IPS-18c (cell line): ENCODE results near the gene PAPSS2.

Experiments used
- H3K4me3 ChIP-seq: 2 replicates; pipeline ENCODE4 v1.7.0; 2013; ENCODE audit warnings: low read depth, mild to moderate bottlenecking, low read length, moderate library complexity; ENCODE audit not compliant: insufficient read depth
- H3K9me3 ChIP-seq: one replicate; pipeline ENCODE4 v1.6.1; 2013; ENCODE audit warnings: mild to moderate bottlenecking, low read length, moderate library complexity; ENCODE audit not compliant: control insufficient read depth, insufficient read depth

Gene PAPSS2

DNA sequence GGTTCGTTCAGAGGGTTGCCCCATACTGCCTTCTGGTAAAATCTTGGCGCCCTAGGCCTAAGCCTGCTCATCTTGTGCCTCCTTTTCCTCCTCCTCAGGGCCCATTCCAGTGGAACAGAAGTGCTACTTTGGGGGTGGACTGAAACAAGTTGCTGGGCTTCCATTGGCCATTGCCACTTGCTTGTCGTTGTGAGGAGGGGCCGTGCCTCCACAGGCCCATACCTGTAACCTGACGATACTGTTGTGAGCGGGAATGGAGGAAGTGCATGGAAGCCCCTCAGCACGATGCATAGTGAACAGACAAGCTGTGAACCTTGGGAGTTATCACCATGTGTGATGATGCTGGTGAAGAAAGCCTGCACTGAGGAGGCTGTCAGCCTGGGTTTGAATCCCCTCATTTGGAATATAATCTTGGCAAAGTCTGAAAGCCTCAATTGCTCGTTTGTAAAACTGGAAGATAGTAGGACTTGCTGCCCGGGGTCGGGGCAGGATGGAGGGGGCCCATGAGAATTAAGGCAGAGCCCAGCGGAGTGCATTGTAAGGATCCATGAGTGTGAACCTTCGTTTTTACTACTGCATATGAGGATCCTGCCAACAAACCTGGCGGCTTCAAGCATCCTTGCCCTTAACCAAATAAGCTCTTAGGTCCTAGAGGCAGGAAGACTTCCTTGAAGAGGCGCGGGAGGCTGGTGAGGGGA is 671 bp upstream of the PAPSS2 start:
- peak overlapping the region; percentile 86 for H3K4me3 ChIP-seq
- H3K9me3 ChIP-seq, result no peaks in the 10 kb centered on the region

DNA sequence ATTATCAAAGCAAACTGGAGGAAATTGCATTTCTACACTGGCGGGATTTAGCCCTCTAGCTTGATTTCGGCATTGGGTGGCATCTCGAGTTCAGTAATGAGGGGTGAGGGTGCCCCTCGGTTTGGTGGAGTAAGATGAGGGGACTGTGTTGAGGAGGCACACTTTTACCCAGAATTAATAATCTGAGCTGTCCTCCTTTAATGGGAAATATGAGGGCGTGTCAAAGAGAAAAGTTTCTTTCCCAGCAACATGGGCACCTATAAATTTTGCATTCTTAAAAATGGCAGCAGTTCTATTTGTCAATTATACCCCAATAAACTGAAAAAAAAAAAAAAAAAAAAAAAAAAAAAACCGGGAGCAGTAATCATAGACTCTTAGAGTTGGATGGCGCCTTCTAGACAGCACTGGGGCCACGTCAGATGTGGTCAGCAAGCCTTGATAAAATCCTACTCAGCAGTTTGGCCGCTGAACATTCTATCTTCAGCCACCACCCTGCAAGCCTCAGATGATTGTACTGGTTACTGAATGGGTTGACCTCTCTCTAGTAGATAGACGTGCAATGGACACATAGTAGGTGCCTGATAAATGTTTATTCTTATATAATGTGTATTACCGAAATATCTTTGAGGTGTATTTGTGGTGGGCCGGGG is 931 bp downstream of the PAPSS2 start:
- no peaks in the 10 kb centered on the region for H3K9me3 ChIP-seq
- H3K4me3 ChIP-seq, result peak overlapping the region; percentile 86

DNA sequence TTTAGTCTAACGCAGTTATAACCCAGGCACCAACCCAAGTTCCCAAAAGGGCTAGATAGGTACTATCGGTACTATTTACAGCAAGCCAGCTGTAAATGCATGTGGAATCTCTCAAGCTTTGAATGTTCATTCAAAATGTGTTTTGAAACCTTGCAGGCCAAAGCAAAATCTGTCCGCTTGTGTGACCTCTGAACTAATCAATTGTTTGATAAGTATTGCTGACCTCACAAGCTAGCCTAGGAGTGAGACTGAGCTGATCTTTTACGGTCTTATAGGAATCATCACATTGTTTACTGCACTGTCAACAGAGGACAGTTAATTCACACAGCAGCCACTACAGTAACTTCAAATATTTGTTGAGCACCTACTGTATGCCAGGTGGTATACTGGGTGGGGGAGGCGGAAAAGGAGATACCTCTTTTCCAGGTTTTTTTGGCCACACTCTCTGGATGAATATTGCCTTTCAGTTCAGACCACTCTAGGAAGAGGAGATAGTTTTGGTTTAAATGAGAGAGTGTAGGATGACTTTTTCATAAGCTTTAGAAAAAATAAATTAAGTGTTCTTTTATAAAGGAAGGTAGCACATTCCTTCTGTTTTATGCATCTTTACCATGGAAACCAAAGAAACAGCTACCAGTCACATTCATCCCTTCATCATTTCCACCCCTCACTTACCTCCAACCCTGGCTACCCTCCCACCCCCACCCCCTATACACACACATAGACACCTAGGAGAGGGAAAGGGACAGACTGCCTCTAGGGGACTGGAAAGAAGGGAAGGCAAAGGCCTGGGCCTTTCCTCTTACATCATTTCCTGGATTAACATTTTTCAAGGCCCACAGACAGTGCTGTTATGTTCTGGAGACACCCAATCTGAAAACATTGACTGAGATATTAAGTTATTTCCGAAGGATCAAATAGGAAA is 2.4 kb downstream of the PAPSS2 start:
- H3K9me3 ChIP-seq, result no peaks in the 10 kb centered on the region
- no peak overlapping the region; the same call in 1 of the 2 replicates for H3K4me3 ChIP-seq

DNA sequence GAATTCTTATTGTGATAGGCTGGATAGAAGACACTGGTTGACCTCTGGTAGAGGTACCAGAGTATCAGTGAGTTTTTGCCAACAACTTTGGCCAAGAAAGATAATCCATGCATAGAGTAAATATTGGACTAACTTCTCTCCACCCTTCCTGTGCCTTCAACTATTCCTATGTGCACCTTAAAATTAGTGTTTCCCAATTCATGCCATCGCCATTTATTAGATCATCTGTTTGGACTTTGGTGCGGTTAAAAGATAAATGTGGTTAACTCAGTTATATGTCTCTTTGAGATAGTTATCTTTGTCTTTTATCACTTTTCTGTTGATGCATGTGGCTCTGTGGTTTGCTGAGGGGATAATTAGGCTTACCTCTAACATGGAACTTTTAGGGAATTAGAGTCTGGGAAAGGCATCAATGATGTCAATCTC is 4.6 kb downstream of the PAPSS2 start:
- Histone ChIP-seq H3K4me3 (no peak overlapping the region), H3K9me3 (no peaks in the 10 kb centered on the region)

DNA sequence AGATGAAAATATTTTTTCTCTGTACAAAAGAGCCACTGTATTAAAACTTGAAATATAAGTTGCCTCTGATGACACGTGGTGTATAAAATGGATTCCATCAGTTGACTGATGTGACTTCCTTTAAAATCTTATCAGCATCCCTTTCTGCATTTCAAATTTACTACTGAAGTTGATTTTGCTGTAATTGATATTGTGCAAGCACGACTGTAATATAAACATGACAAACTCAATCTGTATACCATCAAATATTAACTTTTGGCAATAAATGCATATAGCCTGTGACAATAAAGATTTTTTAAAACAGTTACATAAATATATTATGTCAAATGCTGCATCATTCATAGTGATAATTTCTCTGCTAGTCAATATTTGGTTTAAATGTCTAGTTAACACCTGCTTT is 7.8 kb downstream of the PAPSS2 start:
- no peak overlapping the region for H3K4me3 ChIP-seq
- H3K9me3 ChIP-seq, result no peaks in the 10 kb centered on the region

DNA sequence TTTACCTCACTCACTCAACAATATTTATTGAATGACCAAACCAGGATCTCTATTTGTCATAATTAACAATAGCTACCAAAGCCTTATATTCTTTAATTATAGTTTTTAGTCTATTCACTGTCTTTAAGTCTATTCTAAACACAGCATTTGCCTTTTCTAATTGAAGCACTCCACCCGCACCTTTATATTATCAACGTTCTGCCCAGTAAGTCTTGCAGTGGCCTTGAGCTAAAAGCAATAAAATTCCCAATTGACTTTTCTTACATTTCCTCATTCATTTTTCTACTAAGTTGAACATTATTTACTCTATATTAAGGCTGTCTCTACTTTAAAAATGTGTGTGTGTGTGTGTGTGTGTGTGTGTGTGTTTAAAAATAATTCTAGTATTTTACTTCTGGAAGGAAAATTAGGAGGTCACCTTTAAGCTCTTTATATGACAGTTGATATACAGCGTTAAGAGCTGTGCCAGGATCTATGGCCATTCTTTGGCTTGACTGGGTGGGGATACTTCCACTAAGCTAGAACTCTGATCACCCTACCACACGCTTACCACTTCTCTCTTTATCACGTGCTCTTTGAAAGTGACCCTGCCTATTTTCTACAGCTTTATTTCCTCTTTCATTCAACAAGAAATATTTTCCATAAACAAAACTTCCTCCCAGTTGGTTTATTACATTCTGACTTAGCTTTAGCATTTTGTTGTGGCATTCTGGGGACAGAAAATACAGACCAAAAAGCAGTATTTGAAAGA is 8.8 kb downstream of the PAPSS2 start:
- Histone ChIP-seq H3K9me3 (no peaks in the 10 kb centered on the region), H3K4me3 (no peak overlapping the region)

DNA sequence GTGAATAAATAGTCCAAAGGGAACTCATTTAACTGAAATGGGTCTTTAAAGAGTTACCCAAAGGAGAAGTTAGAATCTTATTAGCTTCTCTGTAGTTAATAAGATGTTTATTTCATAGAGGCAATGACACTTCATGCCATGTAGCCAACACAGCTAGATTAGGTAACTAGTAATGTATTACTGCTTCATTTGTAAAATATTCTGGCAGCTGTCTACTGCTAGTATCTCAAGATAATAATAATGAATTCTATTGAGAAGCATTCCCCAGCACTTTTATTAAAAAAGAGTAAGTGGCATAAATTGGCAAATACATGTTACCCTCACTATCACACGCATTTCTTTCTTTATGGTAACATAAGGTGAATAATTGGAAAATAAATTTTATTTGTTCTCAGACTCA is 10.1 kb downstream of the PAPSS2 start:
- Histone ChIP-seq H3K9me3 (no peaks in the 10 kb centered on the region), H3K4me3 (no peak overlapping the region)

DNA sequence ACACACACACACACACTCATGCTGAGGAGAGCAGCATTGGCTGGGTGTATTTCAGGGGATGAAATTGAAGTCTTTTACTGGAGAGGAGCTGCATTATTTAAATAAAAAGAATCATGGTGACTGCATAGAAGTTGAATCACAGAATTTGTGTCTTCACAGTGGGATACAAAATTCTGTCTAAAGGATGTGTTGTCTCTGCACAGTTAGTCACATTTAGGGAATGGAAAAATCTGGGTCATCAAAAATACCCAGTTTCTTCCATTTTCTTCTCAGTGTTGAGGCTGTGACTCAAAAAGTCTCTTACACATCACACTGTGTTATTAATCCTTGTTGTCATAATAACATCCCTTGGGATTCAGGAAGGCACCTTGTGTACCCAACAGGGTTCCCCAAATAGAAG is 10.9 kb downstream of the PAPSS2 start:
- H3K4me3 ChIP-seq, result no peak overlapping the region
- no peaks in the 10 kb centered on the region for H3K9me3 ChIP-seq

DNA sequence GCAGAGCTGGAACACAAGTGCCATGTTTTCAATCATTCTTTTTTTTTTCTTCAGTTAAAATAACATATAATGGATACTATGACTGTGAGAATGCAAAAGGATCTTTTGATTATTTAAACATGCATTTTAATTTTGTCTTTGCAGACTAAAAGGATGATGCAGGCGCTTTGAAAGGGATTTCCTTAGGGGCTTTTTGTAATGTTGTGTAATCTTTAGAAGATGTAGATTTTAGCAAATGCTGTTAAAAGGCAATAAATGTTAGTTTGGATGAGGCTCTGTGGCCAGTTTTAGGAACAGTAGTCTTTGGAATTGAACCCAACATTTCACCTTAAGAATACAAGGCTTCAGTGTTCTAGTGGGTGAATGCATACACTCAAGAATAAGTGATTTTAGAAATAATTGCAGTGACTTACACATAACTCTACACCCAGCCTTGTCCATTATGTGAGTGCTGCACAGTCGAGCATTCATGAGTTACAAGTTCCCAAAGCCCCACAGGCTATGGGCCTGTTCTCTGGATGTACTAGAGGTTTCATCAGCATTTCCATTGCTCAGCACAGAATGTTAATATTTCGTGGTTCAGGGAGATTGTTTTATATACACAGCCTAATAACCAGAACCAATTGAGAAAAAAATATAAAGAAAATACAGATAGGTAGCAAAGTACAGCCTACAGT is 11.6 kb downstream of the PAPSS2 start:
- no peak overlapping the region for H3K4me3 ChIP-seq

DNA sequence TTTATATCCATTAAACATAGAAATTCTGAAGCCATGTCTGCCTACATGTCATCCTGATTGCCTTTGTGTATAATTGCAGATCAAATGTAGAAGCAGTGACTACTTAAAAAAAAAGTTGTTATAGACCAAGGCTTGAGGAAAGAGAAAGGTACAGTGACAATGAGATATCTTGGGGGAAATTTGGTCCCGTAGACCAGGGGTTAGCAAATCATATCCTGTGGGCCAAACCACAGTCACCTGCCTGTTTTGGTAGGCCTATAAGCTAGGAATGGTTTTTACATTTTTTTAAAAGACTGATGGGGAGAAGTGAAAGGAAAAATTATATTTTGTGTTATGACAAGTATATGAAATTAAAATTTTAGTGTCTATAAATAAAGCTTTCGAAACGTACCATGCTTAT is 12.9 kb downstream of the PAPSS2 start:
- no peaks in the 10 kb centered on the region for H3K9me3 ChIP-seq

More for the DNA sequence above, 11.6 kb downstream of the PAPSS2 start:
- H3K9me3 ChIP-seq, result no peaks in the 10 kb centered on the region

DNA sequence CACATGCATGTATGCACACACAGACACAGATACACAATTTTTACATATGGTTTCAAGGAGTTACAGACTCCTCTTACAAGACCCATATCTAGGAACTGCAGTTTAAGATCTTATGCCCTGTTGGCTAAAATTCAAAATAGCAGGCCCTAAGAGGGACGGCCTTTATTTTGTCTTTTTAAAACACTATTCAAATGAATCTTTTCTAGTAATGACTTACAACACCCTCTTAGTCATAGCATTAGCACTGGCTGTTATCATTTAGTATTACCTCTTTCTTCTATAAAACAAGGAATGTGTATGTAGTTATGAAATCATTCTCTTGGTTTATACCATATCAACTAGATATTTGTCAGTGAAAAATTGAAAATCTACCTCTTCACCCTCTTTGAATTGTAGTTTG is 15.3 kb downstream of the PAPSS2 start:
- Histone ChIP-seq H3K9me3 (no peaks in the 10 kb centered on the region), H3K4me3 (no peak overlapping the region)

More for the DNA sequence above, 12.9 kb downstream of the PAPSS2 start:
- no peak overlapping the region for H3K4me3 ChIP-seq

DNA sequence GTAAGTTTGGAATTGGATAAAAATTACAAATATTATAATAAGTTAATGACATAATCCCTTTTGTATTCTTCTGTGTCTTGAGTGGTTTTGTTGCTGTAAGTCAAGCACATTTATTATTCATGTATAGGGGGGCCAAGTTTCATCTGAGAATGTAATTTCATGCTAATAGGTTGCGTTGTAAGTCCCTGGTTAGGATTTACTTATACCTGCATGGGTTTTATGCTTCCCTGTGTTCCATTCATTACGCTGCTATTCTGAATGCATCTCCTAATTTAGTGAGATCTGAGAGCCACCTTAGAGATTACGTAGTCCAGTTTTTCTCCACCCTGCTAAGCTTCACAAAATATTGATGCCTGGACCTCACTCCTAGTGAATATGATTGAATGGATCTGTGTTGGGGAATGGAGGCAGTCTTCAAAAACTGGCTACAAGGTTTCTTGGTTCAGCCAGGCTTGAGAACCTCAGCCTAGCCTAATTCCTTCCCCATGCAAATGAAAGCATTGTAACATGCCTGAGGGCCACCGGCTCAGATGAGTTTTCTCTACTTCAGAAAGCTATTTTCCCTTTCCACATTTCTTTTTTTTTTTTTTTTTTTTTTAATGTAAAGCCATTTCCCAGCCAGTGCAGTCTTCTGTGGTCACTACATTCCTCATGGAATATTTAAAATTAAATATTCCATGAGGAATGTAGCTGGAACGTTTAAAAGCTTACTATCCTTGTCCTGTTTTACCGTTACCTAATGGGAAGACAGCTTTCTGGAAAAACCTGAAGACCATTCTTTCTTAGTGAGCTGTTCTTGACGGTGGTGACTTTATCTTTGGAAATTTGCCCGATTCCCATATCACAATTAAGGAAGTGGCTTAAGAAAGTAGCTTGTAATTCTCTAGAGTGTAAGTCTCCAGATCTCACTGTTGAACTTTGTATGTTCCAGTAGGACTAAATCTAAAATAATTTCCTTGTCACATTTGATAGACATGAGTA is 16.0 kb downstream of the PAPSS2 start:
- Histone ChIP-seq H3K4me3 (no peak overlapping the region), H3K9me3 (no peaks in the 10 kb centered on the region)

DNA sequence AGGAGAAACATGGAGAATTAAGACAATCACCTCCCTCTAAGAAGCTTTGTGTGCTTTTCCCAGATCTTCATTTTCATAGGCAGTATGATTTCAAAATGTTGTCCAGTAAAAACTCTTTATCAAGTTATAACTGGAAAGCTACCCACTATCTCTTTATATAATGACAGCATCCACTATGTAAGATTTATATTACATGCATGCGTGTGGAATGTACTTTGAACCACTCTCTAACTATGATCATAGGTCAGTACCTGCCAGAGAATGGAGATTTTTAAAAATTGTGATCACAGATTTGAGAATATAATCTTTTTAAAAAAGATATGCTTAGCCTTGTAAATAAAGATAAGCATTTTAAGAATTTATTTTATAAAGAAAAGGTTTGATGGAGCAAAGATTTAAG is 17.9 kb downstream of the PAPSS2 start:
- H3K9me3 ChIP-seq, result no peaks in the 10 kb centered on the region

DNA sequence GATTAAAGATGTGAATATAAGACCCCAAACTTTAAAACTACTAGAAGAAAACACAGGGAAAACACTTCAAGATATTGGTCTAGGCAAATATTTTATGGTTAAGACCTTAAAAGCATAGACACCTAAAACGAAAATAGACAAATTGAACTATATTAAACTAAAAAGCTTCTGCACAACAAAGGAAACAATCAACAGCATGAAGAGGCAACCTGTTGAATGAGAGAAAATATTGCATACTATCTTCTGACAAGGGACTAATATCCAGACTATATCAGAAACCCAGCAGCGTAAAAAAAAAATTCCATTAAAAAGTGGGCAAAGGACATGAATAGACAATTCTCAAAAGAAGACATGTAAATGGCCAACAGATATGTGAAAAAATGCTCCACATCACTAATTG is 18.6 kb downstream of the PAPSS2 start:
- no peak overlapping the region for H3K4me3 ChIP-seq
- no peaks in the 10 kb centered on the region for H3K9me3 ChIP-seq

More for the DNA sequence above, 17.9 kb downstream of the PAPSS2 start:
- no peak overlapping the region for H3K4me3 ChIP-seq

DNA sequence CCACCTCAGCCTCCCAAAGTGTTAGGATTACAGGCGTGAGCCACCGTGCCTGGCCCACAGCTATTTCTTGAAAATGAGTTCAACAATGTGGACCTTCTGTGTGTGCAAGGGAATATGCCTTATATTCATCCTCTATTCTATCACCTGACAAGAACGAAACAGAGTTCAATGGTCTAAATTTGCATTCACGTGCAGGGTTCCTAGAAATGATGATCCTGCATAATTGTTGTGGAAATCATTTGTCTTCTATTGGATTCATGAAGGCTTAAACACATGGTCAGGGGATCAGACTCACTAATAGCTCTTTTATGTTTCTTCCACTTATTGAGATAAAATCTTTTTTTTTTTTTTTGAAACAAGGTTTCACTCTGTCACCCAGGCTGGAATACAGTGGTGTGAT is 23.7 kb downstream of the PAPSS2 start:
- Histone ChIP-seq H3K4me3 (no peak overlapping the region), H3K9me3 (no peaks in the 10 kb centered on the region)
